A549 (cell line): Measurements from ENCODE around the gene TWIST2.

Experiments used
- EP300 ChIP-seq, 2 experiments: fragments of >200 bp; sonication (Bioruptor Twin); formaldehyde crosslinking; IDR thresholded peaks; 2 replicates in 1 of 2; 3 replicates in 1 of 2; pipeline ENCODE4 v1.6.1; 2016 to 2017
- FOSB ChIP-seq: fragments of 250-450 bp; sonication (Bioruptor Pico); IDR thresholded peaks from 2 replicates; pipeline ENCODE4 v1.5.0; 2020; ENCODE audit warnings: mild to moderate bottlenecking, moderate library complexity
- USF2 ChIP-seq: fragments of 450-650 bp; IDR thresholded peaks from 2 replicates; pipeline ENCODE4 v1.6.1; 2014; ENCODE audit warnings: antibody characterized with exemption
- TF ChIP-seq, protein P1 (sequence below): fragments of >200 bp; sonication (Bioruptor Twin); formaldehyde crosslinking; IDR thresholded peaks from 3 replicates; pipeline ENCODE4 v1.5.1; 2016

DNA sequence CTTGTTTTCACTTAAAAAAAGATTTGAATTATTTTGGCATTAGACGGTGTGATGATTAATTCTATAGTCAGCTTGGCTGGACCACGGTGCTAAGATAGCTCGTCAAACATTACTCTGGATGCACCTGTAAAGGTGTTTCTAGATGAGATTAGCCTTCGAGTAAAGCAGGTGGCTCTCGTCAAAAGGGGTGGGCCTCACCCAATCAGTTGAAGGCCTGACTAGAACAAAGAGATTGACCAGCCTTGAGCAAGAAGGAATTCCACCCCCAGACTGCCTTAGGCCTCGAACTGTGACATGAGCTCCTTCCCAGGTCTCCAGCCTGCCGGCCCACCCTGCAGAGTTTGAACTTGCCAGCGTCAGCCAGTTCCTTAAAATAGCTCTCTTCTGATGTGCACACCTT, 73.4 kb downstream of the TWIST2 start:
- TF ChIP-seq, protein P1, sequence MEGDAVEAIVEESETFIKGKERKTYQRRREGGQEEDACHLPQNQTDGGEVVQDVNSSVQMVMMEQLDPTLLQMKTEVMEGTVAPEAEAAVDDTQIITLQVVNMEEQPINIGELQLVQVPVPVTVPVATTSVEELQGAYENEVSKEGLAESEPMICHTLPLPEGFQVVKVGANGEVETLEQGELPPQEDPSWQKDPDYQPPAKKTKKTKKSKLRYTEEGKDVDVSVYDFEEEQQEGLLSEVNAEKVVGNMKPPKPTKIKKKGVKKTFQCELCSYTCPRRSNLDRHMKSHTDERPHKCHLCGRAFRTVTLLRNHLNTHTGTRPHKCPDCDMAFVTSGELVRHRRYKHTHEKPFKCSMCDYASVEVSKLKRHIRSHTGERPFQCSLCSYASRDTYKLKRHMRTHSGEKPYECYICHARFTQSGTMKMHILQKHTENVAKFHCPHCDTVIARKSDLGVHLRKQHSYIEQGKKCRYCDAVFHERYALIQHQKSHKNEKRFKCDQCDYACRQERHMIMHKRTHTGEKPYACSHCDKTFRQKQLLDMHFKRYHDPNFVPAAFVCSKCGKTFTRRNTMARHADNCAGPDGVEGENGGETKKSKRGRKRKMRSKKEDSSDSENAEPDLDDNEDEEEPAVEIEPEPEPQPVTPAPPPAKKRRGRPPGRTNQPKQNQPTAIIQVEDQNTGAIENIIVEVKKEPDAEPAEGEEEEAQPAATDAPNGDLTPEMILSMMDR: no peak
- TF ChIP-seq FOSB (CRISPR knock-in tag) (no peak), EP300 (IDR thresholded peaks at IDR 0.05) (no peak), USF2 (no peak)
